PC-3 (cell line): ENCODE results near the gene ZBTB37.

ENCODE experiments used
- CTCF ChIP-seq: fragments of 300-600 bp; sonication (generic); conservative IDR thresholded peaks from 2 replicates; pipeline ENCODE4 v1.5.1; 2017; ENCODE audit warnings: antibody characterized with exemption, low read depth, mild to moderate bottlenecking, low read length
- EZH2 ChIP-seq: fragments of 300-600 bp; sonication (generic); IDR thresholded peaks from one replicate; pipeline ENCODE4 v1.6.1; 2017; ENCODE audit warnings: antibody characterized with exemption, mild to moderate bottlenecking, low read length; ENCODE audit not compliant: unreplicated experiment
- EZH2phosphoT487 ChIP-seq: fragments of 300-600 bp; sonication (generic); IDR thresholded peaks from 2 replicates; pipeline ENCODE4 v1.6.1; 2018; ENCODE audit warnings: mild to moderate bottlenecking, antibody characterized with exemption, low read length, borderline replicate concordance

DNA sequence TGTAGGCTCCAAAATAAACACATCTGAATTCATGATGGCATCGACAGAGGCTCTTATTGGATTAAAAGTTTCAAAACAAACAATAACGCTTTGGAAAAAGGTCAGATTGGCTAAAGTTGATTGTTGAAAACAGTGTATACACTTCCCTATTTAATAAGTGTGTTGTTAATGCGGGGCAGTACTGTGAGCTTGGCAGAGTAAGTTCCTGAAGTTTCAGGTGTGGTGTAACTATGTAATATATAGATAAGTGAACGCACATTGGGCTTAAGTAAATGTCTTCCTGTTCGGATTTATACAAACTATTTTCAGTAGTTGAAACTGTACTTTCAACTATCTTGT lies 810 bp downstream of the ZBTB37 start:
- TF ChIP-seq EZH2: no peak
- no peak for TF ChIP-seq CTCF
- no peak for TF ChIP-seq EZH2phosphoT487
